Body of pancreas (tissue), 4 donors: ENCODE results near the gene SLC25A21. TPM values are rescaled to one million over a fixed set of nuclear protein-coding genes. Genes with fewer than 3 reads are reported as not detected.

Experiments used
- ATAC-seq: fragments of 150-250 bp; one replicate; pipeline ENCODE4 v1.9.1; 2016
- DNase-seq, 4 donors: peaks; one replicate each; pipeline ENCODE4 v3.0.0-alpha.2; 2019
- H3K27ac ChIP-seq, 4 donors: fragments of 200-600 bp; sonication (generic); 1 replicate in 3 of 4; 2 replicates in 1 of 4; pipeline versions ENCODE4 v1.5.1 to v1.6.1; 2016 to 2019; ENCODE audit warnings: mild to moderate bottlenecking in 1 of 4, mixed read lengths in 1 of 4, moderate library complexity in 1 of 4
- H3K27me3 ChIP-seq, 2 donors: fragments of 200-600 bp; sonication (generic); one replicate each; pipeline ENCODE4 v1.6.0; 2016; ENCODE audit warnings: mild to moderate bottlenecking in 1 of 2
- H3K36me3 ChIP-seq, 2 donors: fragments of 200-600 bp; sonication (generic); replicated peaks in 1 of 2; 2 replicates each; pipeline ENCODE4 v1.5.1; 2016; ENCODE audit warnings: low read depth in 2 of 2; ENCODE audit not compliant: insufficient read depth in 1 of 2
- H3K4me1 ChIP-seq: fragments of 200-600 bp; sonication (generic); one replicate; pipeline ENCODE4 v1.6.0; 2016
- H3K4me3 ChIP-seq, 2 donors: fragments of 200-600 bp; sonication (generic); 1 replicate in 1 of 2; 2 replicates in 1 of 2; pipeline ENCODE4 v1.5.1; 2016 to 2019
- H3K9me3 ChIP-seq, 3 donors: fragments of 200-600 bp; sonication (generic); 1 replicate in 2 of 3; 2 replicates in 1 of 3; pipeline ENCODE4 v1.5.1; 2016
- POLR2A ChIP-seq, 3 donors: fragments of 450-650 bp; IDR thresholded peaks; one replicate each; pipeline ENCODE4 v1.6.1; 2016; ENCODE audit warnings: antibody characterized with exemption in 3 of 3, mild to moderate bottlenecking in 2 of 3
- WGBS, 2 donors: methylation state at CpG; one replicate each; pipeline ENCODE4 v1.1.5; 2017; 5-methylcytosine and 5-hydroxymethylcytosine counted together
- intact Hi-C: fragments of 100-400 bp; cut with DNase I; formaldehyde crosslinking; loops from one replicate; pipeline ENCODE4 v1.15.1; 2023
- total RNA-seq, 2 donors: library from RNA; depleted of rRNA; stranded (reverse); fragments of >200 nt; gene quantifications; one replicate each; pipeline ENCODE4 v1.1.0, GENCODE V29; 2016
- TF ChIP-seq, protein P1 (sequence below), 7 experiments: fragments of 450-650 bp in 4 of 7; fragments of 200-600 bp in 3 of 7; sonication (generic) in 3 of 7; IDR thresholded peaks; one replicate each; pipeline ENCODE4 v1.5.1; 2016 to 2019; ENCODE audit warnings: antibody characterized with exemption in 7 of 7

The SLC25A21 gene
- total RNA-seq, 2 donors from 2014 or later: not detected

DNA sequence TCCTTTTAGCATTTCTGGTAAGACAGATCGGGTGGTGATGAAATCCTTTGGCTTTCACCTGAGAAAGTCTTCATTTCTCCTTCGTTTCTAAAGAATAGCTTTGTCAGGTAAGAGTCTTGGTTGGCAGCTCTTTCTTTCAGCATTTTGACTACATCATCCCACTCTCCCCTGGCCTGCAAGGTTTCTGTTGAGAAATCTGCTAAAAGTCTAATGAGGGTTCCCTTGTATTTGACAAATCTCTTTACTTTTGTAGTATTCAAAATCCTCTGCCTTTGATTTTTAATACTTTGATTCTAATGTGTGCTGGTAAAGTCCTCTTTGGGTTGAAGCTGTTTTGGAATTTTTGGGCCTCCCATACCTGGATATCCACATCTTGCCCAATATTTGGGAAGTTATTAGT lies 390.5 kb downstream of the SLC25A21 start:
- WGBS, 2 donors: 74 to 77% methylated on average over 2 of the region's 2 CpGs

DNA sequence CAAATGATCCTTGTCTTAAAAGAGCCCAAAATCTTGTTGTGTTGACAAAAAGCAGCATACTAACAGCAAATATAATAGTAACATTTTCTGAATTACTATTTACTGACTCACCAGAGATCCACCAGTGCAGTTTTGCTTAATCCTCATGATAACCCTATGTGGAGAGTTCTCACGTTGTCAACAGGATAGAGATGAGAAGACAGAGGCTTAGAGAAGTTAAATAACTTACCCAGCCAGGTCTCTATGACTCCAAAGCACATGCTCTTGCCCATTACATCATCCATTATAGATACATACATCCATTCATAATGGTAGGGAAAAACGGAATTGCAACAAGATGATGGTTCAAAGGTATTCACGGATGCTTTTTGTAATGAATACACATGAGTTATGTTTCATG lies 398.8 kb downstream of the SLC25A21 start:
- intact Hi-C loops: no loop called here
- no peaks in the 10 kb centered on the region for H3K4me1 ChIP-seq
- ATAC-seq: no peak
- 45 to 55% methylated on average over 3 of the region's 3 CpGs for WGBS, 2 donors
- H3K4me3 ChIP-seq: no peak overlapping the region
- H3K27ac ChIP-seq: no peak overlapping the region
- no peaks in the 10 kb centered on the region for H3K36me3 ChIP-seq
- no peak for DNase-seq
- H3K27me3 ChIP-seq: no peaks in the 10 kb centered on the region
- H3K9me3 ChIP-seq: no peaks in the 10 kb centered on the region
- no peak for TF ChIP-seq POLR2A (IDR thresholded peaks at IDR 0.05)
- TF ChIP-seq, protein P1, sequence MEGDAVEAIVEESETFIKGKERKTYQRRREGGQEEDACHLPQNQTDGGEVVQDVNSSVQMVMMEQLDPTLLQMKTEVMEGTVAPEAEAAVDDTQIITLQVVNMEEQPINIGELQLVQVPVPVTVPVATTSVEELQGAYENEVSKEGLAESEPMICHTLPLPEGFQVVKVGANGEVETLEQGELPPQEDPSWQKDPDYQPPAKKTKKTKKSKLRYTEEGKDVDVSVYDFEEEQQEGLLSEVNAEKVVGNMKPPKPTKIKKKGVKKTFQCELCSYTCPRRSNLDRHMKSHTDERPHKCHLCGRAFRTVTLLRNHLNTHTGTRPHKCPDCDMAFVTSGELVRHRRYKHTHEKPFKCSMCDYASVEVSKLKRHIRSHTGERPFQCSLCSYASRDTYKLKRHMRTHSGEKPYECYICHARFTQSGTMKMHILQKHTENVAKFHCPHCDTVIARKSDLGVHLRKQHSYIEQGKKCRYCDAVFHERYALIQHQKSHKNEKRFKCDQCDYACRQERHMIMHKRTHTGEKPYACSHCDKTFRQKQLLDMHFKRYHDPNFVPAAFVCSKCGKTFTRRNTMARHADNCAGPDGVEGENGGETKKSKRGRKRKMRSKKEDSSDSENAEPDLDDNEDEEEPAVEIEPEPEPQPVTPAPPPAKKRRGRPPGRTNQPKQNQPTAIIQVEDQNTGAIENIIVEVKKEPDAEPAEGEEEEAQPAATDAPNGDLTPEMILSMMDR (IDR thresholded peaks at IDR 0.05): no peak

More for the DNA sequence above, 390.5 kb downstream of the SLC25A21 start:
- TF ChIP-seq, protein P1 (IDR thresholded peaks at IDR 0.05): no peak
- TF ChIP-seq POLR2A (IDR thresholded peaks at IDR 0.05): no peak
- Histone ChIP-seq H3K4me3 (no peak overlapping the region), H3K27me3 (no peaks in the 10 kb centered on the region), H3K9me3 (no peaks in the 10 kb centered on the region), H3K4me1 (no peaks in the 10 kb centered on the region), H3K36me3 (no peaks in the 10 kb centered on the region), H3K27ac (no peak overlapping the region)
- no peak for ATAC-seq
- intact Hi-C loops: no loop called here
- DNase-seq: no peak

DNA sequence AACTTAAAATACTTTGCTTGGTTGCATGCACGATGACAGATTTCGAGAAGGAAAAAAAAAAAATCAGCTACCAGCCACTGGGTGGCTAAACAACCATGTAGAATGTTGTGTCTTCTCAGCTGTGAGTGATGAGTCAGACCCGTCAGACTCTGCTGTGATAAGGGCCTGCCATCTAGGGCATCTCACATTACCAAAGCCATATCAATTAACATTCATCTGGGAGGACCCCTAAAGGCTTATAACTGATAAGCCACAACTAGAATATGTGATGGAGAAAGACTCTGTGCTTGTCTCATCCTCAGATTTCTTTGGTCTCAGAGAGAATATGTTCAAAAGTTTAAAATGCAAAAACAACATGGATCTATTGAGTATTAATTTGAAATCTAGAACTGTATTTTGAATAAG lies 399.3 kb downstream of the SLC25A21 start:
- ATAC-seq: no peak
- TF ChIP-seq, protein P1 (IDR thresholded peaks at IDR 0.05): no peak
- no peak for TF ChIP-seq POLR2A (IDR thresholded peaks at IDR 0.05)
- Histone ChIP-seq H3K36me3 (no peaks in the 10 kb centered on the region), H3K4me1 (no peaks in the 10 kb centered on the region), H3K4me3 (no peak overlapping the region), H3K9me3 (no peaks in the 10 kb centered on the region), H3K27ac (no peak overlapping the region), H3K27me3 (no peaks in the 10 kb centered on the region)
- no peak for DNase-seq
- WGBS, 2 donors: 30 to 40% methylated on average over 3 of the region's 3 CpGs
- intact Hi-C loops: no loop called here

GRCh38 chr14:36771028-36771640 lies 401.3 kb downstream of the SLC25A21 start:
- H3K27me3 ChIP-seq: no peaks in the 10 kb centered on the region
- H3K4me1 ChIP-seq: no peaks in the 10 kb centered on the region
- ATAC-seq (no peak), DNase-seq (no peak)
- TF ChIP-seq POLR2A (IDR thresholded peaks at IDR 0.05): no peak
- TF ChIP-seq, protein P1 (IDR thresholded peaks at IDR 0.05): no peak
- no peak overlapping the region for H3K4me3 ChIP-seq
- 22 to 29% methylated on average over 4 of the region's 4 CpGs for WGBS, 2 donors
- no peaks in the 10 kb centered on the region for H3K9me3 ChIP-seq
- intact Hi-C loops: no loop called here
- H3K36me3 ChIP-seq: no peaks in the 10 kb centered on the region
- no peak overlapping the region for H3K27ac ChIP-seq
